ENCODE results near the gene TWIST1.
A peak's percentile ranks its signal among the peaks of the same experiment; 100 is the strongest.

The TWIST1 gene

GRCh38 chr7:19119870-19120486 is 2.5 kb upstream of the TWIST1 start:
- POLR2A ChIA-PET: interaction anchor here (0.9 kb wide), 1 partner anchor 42 kb away, joined by 5 read pairs; no protein-coding TSS in a partner anchor
- CTCF ChIA-PET: interaction anchor here (0.6 to 8.2 kb wide), 13 partner anchors 14 to 1439 kb away, joined by 3 to 88 read pairs (median 4); no protein-coding TSS in a partner anchor

GRCh38 chr7:19119372-19119771 is 1.9 kb upstream of the TWIST1 start:
- peak overlapping the region; percentile 99 for H3K4me3 ChIP-seq (ENCODE audit: low read depth, low read length)
- ChIA-PET POLR2A (interaction anchor here (1.2 kb wide), 1 partner anchor 130 kb away, joined by 3 read pairs; no protein-coding TSS in a partner anchor), CTCF (interaction anchor here (0.9 to 8.2 kb wide), 20 partner anchors 9 to 1438 kb away, joined by 3 to 88 read pairs (median 3); no protein-coding TSS in a partner anchor)
- TF ChIP-seq CTCF (IDR thresholded peaks at IDR 0.05; ENCODE audit: insufficient read depth, low read length, missing control alignments): no peak
- no peak for DNase-seq (ENCODE audit: low read depth, low spot score)

More at GRCh38 chr7:19119870-19120486, 2.5 kb upstream of the TWIST1 start:
- no peak for TF ChIP-seq CTCF (IDR thresholded peaks at IDR 0.05; ENCODE audit: insufficient read depth, low read length, missing control alignments)
- H3K4me3 ChIP-seq (ENCODE audit: low read depth, low read length): peak overlapping the region; percentile 40
- no peak for DNase-seq (ENCODE audit: low read depth, low spot score)

GRCh38 chr7:19118636-19119371 is 1.4 kb upstream of the TWIST1 start:
- TF ChIP-seq CTCF (IDR thresholded peaks at IDR 0.05; ENCODE audit: insufficient read depth, low read length, missing control alignments): no peak
- ChIA-PET POLR2A (interaction anchor here (1.2 to 2.9 kb wide), 2 partner anchors 12 to 130 kb away, joined by 3 to 45 read pairs; no protein-coding TSS in a partner anchor), CTCF (interaction anchor here (0.9 to 8.2 kb wide), 22 partner anchors 9 to 1438 kb away, joined by 3 to 88 read pairs (median 3); no protein-coding TSS in a partner anchor)
- peak overlapping the region; percentile 99 for H3K4me3 ChIP-seq (ENCODE audit: low read depth, low read length)
- DNase-seq (ENCODE audit: low read depth, low spot score): no peak

GRCh38 chr7:19117870-19118608 is 603 bp upstream of the TWIST1 start:
- CTCF ChIA-PET: interaction anchor here (1.0 to 4.6 kb wide), 11 partner anchors 9 to 548 kb away, joined by 3 to 46 read pairs (median 5); no protein-coding TSS in a partner anchor
- DNase-seq (ENCODE audit: low read depth, low spot score): no peak
- POLR2A ChIA-PET: interaction anchor here (0.6 to 2.9 kb wide), 12 partner anchors 11 to 605 kb away, joined by 3 to 45 read pairs (median 3); no protein-coding TSS in a partner anchor
- peak; percentile 35 for TF ChIP-seq CTCF (IDR thresholded peaks at IDR 0.05; ENCODE audit: insufficient read depth, low read length, missing control alignments)
- H3K4me3 ChIP-seq (ENCODE audit: low read depth, low read length): peak overlapping the region; percentile 99

GRCh38 chr7:19116121-19117090 is 1.0 kb downstream of the TWIST1 start:
- no peak for TF ChIP-seq CTCF (IDR thresholded peaks at IDR 0.05; ENCODE audit: insufficient read depth, low read length, missing control alignments)
- ChIA-PET POLR2A (interaction anchor here (0.6 to 2.9 kb wide), 10 partner anchors 9 to 431 kb away, joined by 3 to 45 read pairs (median 4); no protein-coding TSS in a partner anchor), CTCF (interaction anchor here (1.1 to 4.6 kb wide), 6 partner anchors 7 to 526 kb away, joined by 3 to 46 read pairs (median 8); no protein-coding TSS in a partner anchor)
- no peak for DNase-seq (ENCODE audit: low read depth, low spot score)
- H3K4me3 ChIP-seq (ENCODE audit: low read depth, low read length): peak overlapping the region; percentile 99

Measured in AG04449 (cell line).